Measurements from ENCODE around the gene FNDC3B.

Gene FNDC3B

DNA sequence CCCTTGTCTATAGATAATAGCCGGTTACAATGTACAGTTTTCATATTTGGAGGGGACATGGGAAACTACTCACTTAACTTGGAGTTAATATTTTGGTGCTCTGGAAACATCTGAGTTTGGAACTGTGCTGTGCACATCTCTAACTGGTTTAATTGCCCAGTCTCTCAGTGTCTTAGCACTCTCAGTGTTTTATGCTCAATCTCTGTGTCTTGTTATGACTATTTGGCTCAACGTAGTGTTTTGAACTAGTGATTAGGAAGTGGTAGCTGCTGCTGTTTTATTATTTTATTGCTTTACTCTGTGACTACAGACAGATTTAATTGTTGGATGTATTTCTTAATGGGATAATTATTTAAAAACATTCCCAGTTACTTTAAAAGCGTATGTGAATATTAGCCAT, 17.0 kb downstream of the FNDC3B start:
- no peak for DNase-seq

DNA sequence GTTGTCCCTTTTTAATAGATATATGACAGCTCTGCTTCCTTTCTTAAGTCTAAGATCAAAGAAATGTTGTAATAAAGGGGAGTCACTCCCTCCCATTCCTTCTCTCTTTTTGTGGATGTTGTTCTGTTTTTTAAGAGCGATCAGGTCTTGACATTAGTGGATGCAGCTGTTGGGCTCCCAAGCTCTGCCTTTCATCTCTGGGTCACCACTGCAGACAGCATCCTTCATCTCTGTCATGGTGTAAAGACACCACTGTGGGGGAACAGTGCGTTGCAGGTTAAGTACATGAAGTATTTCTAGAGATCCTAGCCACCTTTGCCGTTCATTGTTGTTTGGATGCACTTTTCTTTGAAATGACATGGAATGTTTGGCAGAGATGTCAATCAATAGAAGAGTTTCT, 17.7 kb downstream of the FNDC3B start:
- no peak for DNase-seq

DNA sequence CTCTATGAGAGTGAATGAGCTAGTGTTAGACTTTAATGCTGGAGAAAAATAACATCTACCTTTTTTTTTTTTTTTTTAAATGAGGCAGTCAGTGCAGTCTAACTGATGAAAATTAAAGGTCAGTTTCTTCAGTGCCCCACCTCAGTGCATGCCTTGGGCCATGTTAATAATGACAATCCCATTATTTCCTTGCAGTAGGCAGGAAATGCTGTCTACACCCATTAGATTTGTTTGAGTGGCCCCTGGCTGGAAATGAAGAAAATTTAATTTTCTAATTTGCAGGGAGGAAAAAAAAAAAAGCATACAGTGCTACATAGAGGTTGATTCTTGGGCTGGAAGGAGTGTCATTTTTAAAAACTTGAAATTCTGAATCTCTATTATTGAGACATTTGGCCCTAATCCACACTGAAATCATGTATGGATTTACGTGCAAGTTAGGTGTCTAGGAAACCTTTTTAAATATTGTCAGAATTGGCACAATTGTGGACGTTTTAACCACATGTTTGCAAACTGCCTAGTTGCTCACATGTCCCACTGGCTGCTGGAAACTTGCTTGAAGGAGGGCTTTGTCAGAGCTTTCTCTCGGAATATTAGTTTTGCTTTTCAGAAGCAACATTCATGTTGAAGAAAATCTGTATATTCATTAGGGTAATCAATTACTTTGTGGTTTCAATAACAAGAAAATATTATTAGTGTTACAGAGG, 18.4 kb downstream of the FNDC3B start:
- DNase-seq, result no peak

DNA sequence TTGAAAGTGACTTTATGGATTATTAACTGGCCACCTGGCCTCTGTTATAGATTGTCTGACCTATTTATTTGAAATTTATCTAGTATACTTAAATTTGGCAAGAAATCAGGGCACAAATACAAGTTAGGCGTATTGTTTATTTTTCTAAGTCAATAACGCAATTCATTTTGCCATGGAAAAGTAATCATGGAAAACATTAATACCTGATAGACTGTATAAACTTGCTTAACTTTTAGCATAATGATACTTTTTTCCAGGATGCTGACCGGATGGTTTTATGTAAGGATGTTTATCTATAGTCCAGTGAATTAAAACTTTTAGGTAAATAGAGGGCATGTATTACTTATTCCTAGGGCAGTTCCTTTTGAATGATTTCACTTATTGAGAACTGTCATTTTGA, 20.2 kb downstream of the FNDC3B start:
- DNase-seq, result no peak

DNA sequence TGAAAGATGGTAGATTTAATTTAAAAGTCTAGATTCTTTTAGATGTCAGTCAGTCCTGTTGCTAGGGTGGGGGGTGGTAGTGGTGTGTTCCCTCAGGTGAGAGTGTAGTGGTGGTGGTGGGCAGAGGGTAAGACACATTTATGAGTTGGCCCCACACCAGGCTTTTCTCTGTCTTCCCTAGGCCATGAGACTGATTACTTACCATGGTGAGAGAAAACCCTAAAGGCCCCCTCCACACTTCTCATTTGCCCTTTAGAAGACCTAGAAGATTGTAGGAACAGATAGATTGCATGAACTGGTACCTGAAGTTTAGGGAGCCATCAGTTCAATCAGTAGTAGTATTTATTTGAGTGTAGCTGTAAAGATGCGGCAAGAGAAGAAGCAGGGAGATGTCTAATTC, 20.9 kb downstream of the FNDC3B start:
- DNase-seq, result no peak

DNA sequence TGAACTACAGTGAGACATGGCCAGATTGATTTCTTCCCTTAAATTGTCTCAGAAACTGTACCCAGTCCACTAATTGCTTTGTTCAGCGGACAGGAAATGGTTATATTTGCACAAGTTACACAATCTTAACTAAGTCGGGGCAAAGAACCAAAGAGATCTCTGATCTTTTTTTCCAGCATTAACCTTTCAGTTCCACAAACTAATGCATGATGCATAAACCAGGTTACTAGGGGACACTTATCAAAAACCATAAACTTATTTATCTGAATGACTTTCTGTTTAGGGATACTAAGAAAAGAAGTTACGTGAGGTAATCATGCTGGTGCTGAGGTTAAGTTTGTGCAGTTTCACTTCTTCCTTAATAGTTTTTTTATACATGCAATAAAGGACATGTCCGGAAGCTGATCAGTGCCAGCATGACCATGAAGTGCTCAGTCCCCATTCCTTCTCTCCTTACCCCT, 22.4 kb downstream of the FNDC3B start:
- DNase-seq, result no peak

DNA sequence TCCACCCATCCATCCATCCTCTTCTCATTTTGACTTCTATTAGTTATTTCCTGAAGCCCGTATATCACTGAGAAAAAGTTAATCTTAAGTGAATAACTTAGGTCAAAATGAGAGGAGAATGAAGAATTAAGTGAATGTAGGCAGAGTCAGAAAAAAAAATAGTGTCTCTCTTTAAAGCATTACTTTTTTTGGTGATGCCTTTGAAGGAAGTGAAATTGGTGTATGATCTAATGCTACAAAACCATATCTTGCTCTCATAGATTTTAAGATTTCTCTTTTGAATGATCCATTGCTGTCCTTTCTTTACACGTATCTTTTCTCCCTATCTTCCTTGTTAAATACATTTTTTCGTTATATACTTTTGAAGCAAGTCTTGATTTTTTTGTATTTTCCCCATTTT, 23.4 kb downstream of the FNDC3B start:
- no peak for DNase-seq

DNA sequence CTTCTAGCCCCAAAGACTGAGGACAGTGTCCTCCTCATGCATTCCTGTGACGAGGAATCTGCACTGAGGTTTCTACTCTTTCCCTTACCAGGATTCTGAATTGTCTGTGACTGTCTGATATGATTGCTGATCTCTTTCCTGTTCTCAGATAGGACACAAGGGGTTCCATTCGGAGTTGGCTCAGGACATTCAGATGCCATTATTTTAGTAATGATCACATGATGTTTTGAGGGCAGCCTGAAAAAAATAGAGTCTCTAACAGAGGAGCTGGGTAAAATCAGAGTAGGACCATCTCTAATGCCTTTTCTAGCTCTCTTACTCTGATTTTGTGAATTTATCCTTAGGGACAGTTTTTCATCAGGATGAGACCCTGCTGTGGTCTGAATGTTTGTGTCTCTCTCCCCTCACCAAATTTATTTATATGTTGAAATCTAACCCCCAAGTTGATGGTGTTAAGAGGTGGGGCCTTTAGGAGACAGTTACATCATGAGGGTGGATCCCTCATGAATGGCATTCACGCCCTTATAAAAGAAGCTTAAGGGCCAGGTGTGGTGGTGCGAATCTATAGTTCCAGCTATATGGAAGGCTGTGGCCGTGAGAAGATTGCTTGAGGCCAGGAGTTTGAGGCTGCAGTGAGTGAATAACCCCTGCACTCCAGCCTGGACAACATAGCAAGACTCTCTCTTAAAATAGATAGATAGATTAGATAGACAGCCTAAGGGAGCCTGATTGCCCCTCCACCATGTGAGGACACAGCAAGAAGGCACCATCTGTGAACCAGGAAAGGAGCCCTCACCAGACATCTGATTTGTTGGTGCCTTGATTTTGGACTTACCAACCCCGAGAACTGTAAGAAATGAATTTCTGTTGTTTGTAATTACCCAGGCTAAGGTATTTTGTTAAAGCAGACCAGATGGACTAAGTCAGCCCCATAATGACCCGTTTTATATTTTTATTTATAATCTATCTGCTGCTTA, 24.4 kb downstream of the FNDC3B start:
- no peak for DNase-seq

DNA sequence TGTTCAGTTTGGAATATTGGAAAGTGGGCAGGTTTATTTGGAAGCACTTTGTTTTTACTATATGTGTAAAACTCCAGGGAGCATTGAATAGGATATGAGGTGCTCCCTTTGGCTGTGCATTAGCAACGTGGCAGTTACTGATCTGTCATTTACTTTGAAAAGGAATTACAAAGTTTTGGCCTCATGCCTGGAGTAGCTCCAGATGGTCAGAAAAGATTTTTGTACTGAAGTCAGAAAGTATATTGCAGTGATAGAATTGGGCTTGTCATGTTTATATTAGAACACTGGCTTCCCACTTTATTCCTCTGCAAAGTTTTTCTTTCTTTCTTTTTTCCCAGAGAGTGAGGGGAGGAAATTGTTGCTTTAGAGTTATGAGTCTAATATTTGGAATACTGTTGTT, 26.1 kb downstream of the FNDC3B start:
- peak; percentile 87 for DNase-seq

DNA sequence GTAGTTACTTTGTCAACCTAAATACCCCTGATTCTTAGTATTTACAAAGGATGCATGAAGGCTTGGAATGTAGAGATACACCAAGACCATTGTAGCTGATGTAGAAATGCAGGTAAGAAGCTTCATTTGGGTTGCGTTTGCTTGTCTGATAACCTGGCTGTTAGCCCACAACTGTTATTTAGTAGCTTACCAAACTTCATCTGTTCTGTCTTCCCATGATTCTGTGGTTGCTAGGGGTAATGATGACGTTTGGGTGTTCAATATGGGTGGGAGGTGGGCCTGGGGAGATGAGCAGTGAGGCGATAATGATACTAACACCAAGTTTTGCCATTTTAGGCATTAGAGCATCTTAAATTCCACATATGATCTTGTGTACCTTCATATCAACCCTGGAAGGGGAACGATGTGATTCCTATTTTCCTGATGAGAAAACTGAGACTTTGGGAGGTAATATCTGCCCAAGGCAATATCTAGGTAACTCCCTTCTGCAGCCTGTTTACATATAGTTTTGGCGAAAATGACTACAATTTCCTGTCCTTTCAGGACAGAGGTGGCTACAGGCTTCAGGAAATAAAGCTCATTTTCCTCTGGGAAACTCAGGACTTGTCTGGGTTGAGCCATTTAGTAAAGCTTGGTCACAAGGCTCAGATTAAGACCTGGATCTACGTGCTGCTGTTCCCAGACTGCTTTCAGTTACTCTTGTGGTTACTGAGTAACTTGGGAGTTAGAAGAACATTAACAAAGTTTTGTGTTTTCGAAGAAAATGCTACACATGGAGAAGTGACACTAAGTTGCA, 26.8 kb downstream of the FNDC3B start:
- peak; percentile 46 for DNase-seq

DNA sequence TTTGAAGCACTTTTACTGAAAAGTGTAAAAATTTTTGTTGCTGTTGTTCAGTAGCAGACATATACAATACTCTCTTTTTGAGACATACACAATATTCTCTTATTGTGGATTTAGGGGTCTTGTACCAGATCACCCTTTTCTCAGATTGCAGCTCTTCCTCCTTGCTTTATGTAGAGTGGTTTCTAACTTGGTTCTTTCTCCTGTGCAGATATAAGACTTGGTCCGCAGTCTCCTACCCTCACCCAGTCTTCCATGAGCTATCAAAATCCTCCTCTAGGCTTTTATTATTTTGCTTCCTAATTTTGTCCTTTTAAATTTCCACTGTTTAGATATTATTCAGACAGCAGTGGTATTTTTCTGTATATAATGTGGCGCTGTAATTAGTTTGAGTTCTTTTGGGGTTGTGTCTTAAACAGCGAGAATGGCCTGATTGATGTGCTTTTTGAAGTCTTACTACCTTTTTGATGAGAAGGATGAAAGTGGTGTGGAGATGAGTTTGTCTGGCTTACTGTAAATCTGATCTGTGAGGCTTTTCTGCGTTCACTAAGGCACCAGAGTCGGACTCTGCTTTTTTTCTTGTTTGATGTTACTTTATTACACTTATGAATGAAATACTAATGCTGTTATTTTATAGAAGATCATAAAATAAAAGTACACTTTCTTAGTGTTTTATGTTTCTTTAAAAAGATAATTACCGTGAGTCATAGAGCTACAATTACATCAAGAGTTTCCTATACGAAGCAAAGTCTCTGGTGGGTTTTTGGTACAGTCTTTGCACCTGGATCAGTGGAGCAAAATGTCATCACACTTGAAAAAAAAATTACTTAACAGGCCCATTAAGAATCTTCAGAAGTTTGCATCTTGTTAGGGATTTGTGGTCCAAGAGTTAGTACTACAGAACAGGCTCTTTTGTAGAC, 27.8 kb downstream of the FNDC3B start:
- no peak for DNase-seq

DNA sequence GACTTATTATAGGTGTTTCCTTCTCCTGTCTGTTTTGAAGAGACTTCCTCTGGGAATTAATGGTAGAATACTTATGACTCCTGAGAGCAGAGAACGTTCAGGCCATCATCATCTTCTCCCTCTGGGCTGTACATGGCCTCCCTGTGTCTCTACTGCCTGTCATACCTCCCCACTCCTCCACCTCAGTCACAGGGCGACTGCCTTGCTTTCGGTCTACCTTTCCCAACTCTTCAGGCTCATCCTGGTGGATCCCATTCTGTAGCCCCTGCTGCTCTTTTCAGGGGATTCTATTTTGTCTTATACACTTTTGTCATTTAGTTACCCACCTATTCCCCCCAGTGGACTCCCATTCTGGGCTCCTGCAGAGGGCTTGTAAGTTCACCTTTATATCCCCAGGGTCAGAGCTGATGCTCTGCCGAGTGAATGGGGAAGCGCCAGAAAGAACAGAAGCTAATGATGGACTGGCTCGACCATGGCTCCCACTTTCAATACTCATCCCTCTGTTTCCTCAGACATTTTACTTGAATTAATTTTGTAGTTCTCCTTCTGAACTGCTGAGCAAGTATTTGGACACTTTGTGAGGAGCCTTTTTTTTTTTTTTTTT, 28.6 kb downstream of the FNDC3B start:
- no peak for DNase-seq

DNA sequence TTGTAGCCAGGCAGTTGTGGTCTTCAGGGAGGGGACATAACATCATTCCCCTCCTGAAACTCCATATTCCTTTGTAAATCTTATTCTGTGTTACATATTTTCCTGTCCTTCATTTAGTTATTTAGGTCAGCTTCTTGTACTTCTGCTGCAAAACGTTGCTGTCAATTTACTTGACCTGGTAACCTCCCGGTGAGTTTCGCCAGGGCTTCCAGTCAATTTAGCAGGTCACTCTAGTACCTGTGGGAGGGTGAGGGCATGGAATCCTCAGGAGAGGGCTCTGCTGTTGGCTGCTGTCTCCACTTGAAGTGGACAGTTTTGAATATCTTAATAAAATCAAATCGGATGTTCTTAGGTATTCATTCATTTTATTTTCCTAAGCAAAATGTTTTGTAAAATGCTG, 29.6 kb downstream of the FNDC3B start:
- DNase-seq, result no peak

DNA sequence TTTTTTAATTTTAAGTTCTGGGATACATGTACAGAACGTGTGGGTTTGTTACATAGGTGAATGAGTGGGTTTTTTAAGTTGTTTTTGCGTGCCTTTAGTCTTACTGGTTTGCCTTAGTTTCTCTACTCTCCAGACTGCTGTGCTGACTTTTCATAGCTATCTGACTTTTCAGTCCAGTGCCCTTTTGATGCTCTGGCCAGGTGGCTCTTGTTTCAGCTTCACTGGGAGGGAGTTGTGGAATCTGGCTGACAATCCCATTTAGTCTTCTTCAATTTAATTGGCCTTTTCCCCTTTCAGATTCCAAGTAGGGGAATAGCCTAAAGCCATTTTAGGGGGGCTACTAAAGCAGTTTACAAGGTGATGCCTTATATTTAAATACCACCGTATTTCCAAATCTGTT, 30.1 kb downstream of the FNDC3B start:
- DNase-seq, result no peak

DNA sequence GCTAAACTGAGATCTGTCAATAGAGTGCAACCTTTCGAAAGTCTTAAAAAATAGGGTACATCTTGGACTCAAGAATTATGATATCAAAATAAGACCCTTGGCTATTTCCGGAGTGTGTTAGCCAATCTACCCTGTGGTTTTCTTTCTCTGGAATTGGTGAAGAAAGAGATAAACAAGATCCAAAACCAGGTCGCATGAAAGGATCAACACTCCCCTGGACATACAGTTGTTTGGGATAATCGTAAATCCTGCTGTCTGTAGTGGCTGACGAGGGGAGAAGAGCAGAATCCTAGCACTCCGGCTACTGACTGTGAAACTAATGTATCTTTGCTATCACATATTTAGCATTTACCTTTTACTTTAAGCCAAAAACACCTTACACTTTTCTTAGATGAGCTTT, 30.9 kb downstream of the FNDC3B start:
- DNase-seq, result no peak

DNA sequence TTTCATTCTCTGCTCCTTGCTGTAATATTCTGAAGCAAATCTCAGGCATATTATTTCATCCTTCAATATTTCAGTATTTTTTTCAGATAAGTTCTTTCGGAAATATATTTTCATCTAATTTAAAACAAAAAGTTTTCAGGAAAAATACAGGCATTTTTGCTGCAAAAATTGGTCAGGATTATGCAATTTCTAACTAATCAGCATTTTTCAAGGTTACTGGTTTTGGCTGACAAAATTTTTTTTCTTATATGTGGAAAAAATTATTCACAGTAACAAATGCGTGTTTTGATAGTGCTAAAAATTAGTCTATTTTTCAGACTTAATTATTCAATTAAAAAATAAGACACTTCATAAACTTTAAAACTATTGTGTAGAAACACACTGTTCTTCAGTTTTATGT, 31.4 kb downstream of the FNDC3B start:
- DNase-seq, result no peak

DNA sequence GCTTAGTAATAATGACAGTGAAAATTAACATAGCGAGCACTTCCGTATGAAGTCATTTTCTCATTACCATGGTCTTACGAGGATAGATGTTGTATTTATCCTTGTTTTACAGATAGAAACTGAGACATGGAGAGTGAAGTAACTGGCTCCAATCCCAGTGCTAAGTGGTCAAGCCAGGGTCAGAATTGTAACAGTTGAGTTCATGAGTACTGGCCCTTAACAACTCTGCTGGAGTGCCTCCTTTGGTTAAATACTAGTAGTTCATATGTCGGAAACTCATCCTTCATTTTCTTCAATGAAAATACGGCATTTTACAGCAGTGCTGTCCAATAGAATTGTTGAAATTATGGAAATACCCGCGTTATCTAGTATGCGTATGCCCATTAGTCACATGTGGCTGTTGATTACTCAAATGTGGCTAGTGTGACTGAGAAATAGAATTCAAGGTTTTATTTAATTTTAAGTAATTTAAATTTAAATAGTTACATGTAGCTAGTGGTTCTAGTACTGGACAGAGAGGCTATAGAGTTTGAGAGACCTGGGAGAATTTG, 32.5 kb downstream of the FNDC3B start:
- no peak for DNase-seq

DNA sequence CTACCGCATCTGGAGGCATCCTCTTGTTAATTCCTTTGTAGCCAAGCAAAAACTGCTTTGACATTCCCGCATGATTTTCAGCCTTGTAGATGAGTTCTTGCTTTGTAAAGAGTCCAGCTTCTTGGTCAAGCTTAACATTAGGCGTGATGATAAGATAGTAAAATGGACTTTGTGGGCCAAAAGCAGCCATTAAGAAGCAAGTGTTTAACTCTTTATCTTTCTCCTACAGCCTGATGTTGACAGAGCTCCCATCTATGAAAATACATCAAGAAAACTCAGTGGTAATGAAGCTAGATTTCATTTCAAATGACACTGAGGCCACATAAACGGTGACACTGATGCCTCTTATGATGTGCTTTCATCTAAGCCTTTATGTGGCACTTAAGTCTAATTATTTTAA, 33.2 kb downstream of the FNDC3B start:
- no peak for DNase-seq

DNA sequence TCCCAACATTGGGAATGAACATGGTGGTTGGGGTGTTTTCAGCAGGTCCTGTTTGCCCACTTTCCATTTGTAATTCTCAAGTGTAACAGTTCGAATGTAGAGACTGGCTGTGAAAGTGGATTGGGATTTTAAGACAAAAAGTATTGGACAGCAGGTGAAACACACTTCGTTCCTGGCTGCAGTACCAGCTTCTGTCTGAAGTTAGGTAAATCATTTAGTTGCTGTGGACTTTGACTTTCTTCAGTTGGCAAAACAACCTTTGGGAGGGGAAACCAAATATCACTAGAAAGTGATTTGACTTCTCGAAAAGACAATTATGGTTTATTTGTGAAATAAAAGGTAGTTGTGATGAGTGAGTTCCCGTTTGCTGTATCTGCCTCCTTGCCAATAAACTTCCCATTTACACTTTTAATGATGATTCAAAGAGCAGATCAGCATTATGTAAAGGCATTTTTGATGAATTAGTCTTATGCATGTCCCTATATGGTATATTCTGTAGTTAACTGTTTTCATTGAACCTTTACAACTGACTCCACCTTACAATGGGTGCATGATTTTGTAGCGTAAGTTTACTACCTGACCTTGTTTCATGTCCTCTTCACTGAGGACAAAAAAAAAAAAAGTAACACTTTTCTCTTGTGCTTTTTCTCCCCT, 34.0 kb downstream of the FNDC3B start:
- DNase-seq, result no peak

DNA sequence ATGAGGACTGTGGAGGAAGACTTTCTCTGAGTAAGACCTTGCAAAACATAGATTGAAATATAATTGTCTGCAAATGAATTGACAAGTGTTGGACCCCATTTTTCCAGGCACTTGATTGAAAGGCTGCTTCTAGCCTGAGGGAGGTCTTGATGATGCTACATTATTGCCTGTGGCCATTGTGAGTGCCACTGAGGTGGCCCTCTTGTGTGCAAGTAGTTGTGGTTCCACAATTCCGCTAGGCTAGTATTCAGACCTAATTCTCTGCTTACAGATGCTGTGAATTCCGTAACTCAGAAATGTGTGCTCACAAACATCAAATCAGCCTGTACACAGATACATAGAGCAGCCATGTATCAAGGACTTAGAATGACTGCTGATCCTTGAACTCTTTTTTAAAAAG, 34.7 kb downstream of the FNDC3B start:
- DNase-seq, result no peak

DNA sequence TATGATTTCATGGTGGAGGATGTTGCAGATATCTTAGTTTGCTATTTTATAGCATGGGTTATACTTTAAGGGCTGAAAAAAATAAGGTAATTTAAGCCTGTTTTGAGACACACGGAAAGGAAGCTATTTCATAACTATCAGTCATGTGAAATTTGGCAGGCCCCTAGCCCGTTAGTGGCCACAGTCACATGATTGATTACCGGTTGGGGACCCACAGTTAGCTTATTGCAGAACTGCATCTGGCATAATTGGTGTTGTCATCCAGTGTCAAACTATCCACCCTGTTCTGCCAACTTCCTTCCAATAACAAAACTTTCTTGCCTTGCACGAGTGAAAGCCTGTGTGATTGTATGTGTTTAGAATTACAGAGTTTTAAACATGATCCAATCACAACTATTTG, 35.2 kb downstream of the FNDC3B start:
- no peak for DNase-seq

All from fibroblast of upper back skin (primary cell).